Endodermal cell (in vitro differentiated cells): ENCODE data around the gene SLU7. TPM values are rescaled to one million over a fixed set of nuclear protein-coding genes. Genes with fewer than 3 reads are reported as not detected.

Experiments used
- DNase-seq: peaks from one replicate; pipeline ENCODE4 v3.0.0-alpha.2; 2017
- H3K27ac ChIP-seq: 2 replicates; pipeline ENCODE4 v1.5.1; 2013; ENCODE audit warnings: mild to moderate bottlenecking, low read depth, low read length, moderate library complexity
- H3K27me3 ChIP-seq: 2 replicates; pipeline ENCODE4 v1.6.1; 2013; ENCODE audit warnings: mild to moderate bottlenecking, low read length, moderate library complexity; ENCODE audit not compliant: insufficient read depth, control insufficient read depth, poor library complexity, severe bottlenecking
- H3K36me3 ChIP-seq: 2 replicates; pipeline ENCODE4 v1.7.0; 2013; ENCODE audit warnings: mild to moderate bottlenecking, low read length, moderate library complexity; ENCODE audit not compliant: control insufficient read depth, insufficient read depth
- H3K4me1 ChIP-seq: one replicate; pipeline ENCODE4 v1.7.0; 2013; ENCODE audit warnings: low read length; ENCODE audit not compliant: control insufficient read depth, insufficient read depth
- H3K4me3 ChIP-seq: 2 replicates; pipeline ENCODE4 v1.5.1; 2013; ENCODE audit warnings: mild to moderate bottlenecking, low read length, moderate library complexity
- H3K9ac ChIP-seq: 2 replicates; pipeline ENCODE4 v1.6.1; 2013; ENCODE audit warnings: mild to moderate bottlenecking, low read length, moderate library complexity; ENCODE audit not compliant: poor library complexity, severe bottlenecking; ENCODE audit errors: extremely low read depth
- H3K9me3 ChIP-seq: 2 replicates; pipeline ENCODE4 v1.6.1; 2013; ENCODE audit warnings: mild to moderate bottlenecking, low read length, moderate library complexity; ENCODE audit not compliant: control insufficient read depth
- H3K27ac Mint-ChIP-seq: 2 replicates; pipeline ENCODE4 v1.8.0; 2020; ENCODE audit warnings: mixed read lengths
- H3K27me3 Mint-ChIP-seq: 2 replicates; pipeline ENCODE4 v1.8.0; 2021; ENCODE audit warnings: mild to moderate bottlenecking, mixed read lengths; ENCODE audit not compliant: insufficient read depth
- H3K36me3 Mint-ChIP-seq: 2 replicates; pipeline ENCODE4 v1.8.0; 2020; ENCODE audit warnings: low read depth, mixed read lengths
- H3K4me1 Mint-ChIP-seq: 2 replicates; pipeline ENCODE4 v1.8.0; 2020; ENCODE audit warnings: mixed read lengths
- H3K4me3 Mint-ChIP-seq: 2 replicates; pipeline ENCODE4 v1.8.0; 2020; ENCODE audit warnings: mild to moderate bottlenecking, moderate library complexity, mixed read lengths
- H3K9me3 Mint-ChIP-seq: 2 replicates; pipeline ENCODE4 v1.8.0; 2020; ENCODE audit warnings: mild to moderate bottlenecking, mixed read lengths
- CTCF ChIP-seq: fragments of 200-600 bp; sonication (generic); conservative IDR thresholded peaks from 2 replicates; pipeline ENCODE4 v1.5.0; 2021; ENCODE audit warnings: antibody characterized with exemption, mild to moderate bottlenecking
- WGBS, 2 experiments: methylation state at CpG; one replicate each; pipeline versions ENCODE4 v1.1.5 to v1.1.7; 2013; ENCODE audit warnings: missing lambda C conversion rate in 2 of 2, mixed read lengths in 1 of 2; ENCODE audit not compliant: insufficient coverage in 1 of 2, insufficient read length in 1 of 2; 5-methylcytosine and 5-hydroxymethylcytosine counted together
- total RNA-seq, 2 donors: library from RNA; stranded (reverse); fragmentation: NEBNext Ultra II Directional in 1 of 2; extraction: Animal tissue kit (Norgen Biotek cat#: 25700) in 1 of 2; gene quantifications; 2 replicates in 1 of 2; 3 replicates in 1 of 2; pipeline ENCODE4 v1.2.1, GENCODE V29; 2021

SLU7 gene
- total RNA-seq, 2 donors from 2014 or later: 36.8 to 47.5 TPM

- Mint-ChIP-seq H3K27ac (no peak overlapping the region), H3K4me1 (peaks cover 4% of the 10 kb centered on the region), H3K9me3 (no peaks in the 10 kb centered on the region), H3K27me3 (peaks cover 66% of the 10 kb centered on the region), H3K36me3 (no peaks in the 10 kb centered on the region), H3K4me3 (no peak overlapping the region)
- Histone ChIP-seq H3K27me3 (peaks cover 61% of the 10 kb centered on the region), H3K9ac (no peak overlapping the region), H3K36me3 (no peaks in the 10 kb centered on the region), H3K4me1 (no peaks in the 10 kb centered on the region), H3K4me3 (no peak overlapping the region), H3K9me3 (no peaks in the 10 kb centered on the region), H3K27ac (no peak overlapping the region)
- DNase-seq: no peak
- TF ChIP-seq CTCF: no peak
These were observed 47.6 kb downstream of the SLU7 start for GRCh38 chr5:160371294-160371693.

DNA sequence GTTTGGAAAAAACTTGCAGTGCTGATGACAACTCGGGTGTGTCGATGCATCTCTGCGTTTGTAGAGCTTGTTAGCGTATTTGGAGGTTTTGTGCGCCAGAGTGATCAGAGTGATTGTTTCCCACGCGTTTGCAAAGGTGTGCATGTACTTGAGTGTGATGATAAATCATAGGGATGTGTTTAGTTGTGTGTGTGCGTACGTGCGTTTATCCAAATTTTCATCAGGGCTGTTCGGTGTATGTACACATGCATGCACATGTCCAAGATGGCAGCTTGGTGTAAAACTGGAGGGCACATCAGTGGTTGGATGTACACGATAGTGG, 48.2 kb downstream of the SLU7 start:
- DNase-seq: no peak
- peak overlapping the region; percentile 72 for H3K4me3 ChIP-seq
- no peak overlapping the region for H3K9ac ChIP-seq
- Mint-ChIP-seq H3K36me3 (no peaks in the 10 kb centered on the region), H3K27me3 (peaks cover 66% of the 10 kb centered on the region), H3K4me1 (peaks cover 4% of the 10 kb centered on the region), H3K27ac (no peak overlapping the region), H3K4me3 (peak overlapping the region; percentile 46), H3K9me3 (no peaks in the 10 kb centered on the region)
- H3K36me3 ChIP-seq: no peaks in the 10 kb centered on the region
- peaks cover 61% of the 10 kb centered on the region for H3K27me3 ChIP-seq
- 41 to 66% methylated on average over 4 to 12 of the region's 12 CpGs for WGBS, 2 experiments
- H3K27ac ChIP-seq: no peak overlapping the region
- no peak for TF ChIP-seq CTCF
- no peaks in the 10 kb centered on the region for H3K4me1 ChIP-seq
- no peaks in the 10 kb centered on the region for H3K9me3 ChIP-seq

- Mint-ChIP-seq H3K4me3 (peak within 1 kb of the TSS; percentile 46), H3K36me3 (no peaks in the 10 kb centered on the region), H3K27ac (no peak within 1 kb of the TSS), H3K4me1 (peaks cover 4% of the 10 kb centered on the region), H3K9me3 (no peaks in the 10 kb centered on the region), H3K27me3 (peaks cover 64% of the 10 kb centered on the region)
- TF ChIP-seq CTCF: no peak
- peak within 1 kb of the TSS; percentile 47 for H3K9ac ChIP-seq
- H3K4me1 ChIP-seq: no peaks in the 10 kb centered on the region
- H3K4me3 ChIP-seq: peak within 1 kb of the TSS; percentile 72
- H3K36me3 ChIP-seq: no peaks in the 10 kb centered on the region
- H3K27ac ChIP-seq: no peak within 1 kb of the TSS
- H3K9me3 ChIP-seq: no peaks in the 10 kb centered on the region
- peak; percentile 87 for DNase-seq
- peaks cover 56% of the 10 kb centered on the region for H3K27me3 ChIP-seq
- WGBS, 2 experiments: 7 to 30% methylated on average over 6 to 45 of the region's 45 CpGs
These were observed 48.7 kb downstream of the SLU7 start, which contains the start of gene C1QTNF2 for GRCh38 chr5:160369990-160370712. Gene C1QTNF2, minus strand, starts transcription at chr5:160370626. Its CDS starts 15,615 bp downstream, at chr5:160355011.
